HG03095 (cell line): ENCODE results near the gene DGKH.
A peak's percentile ranks its signal among the peaks of the same experiment; 100 is the strongest.
"Not testable (repeated sequence)": the region's sequence is repeated elsewhere in the genome, so short reads cannot be mapped to it uniquely, and the experiment has no call there.

ENCODE experiments used
- ATAC-seq: cut with Tn5 transposase; IDR thresholded peaks from one replicate; pipeline ENCODE4 v1.9.1; 2021; ENCODE audit warnings: moderate library complexity; ENCODE audit not compliant: unreplicated experiment

Gene DGKH

GRCh38 chr13:42112864-42113263, 64.4 kb downstream of the DGKH start:
- no peak for ATAC-seq

- no peak for ATAC-seq
Observed at GRCh38 chr13:42113478-42113877, 65.0 kb downstream of the DGKH start.

GRCh38 chr13:42114278-42114677, 65.8 kb downstream of the DGKH start:
- ATAC-seq: no peak

- ATAC-seq: no peak
Observed at GRCh38 chr13:42114912-42115311, 66.5 kb downstream of the DGKH start.

- ATAC-seq: no peak
Observed at GRCh38 chr13:42116225-42116624, 67.8 kb downstream of the DGKH start.

- no peak for ATAC-seq
Observed at GRCh38 chr13:42119041-42119440, 70.6 kb downstream of the DGKH start.

- no peak for ATAC-seq
Observed at GRCh38 chr13:42119875-42120274, 71.4 kb downstream of the DGKH start.

- no peak for ATAC-seq
Observed at GRCh38 chr13:42123600-42123999, 75.2 kb downstream of the DGKH start.

GRCh38 chr13:42125046-42125445, 76.6 kb downstream of the DGKH start:
- no peak for ATAC-seq

- ATAC-seq: no peak
Observed at GRCh38 chr13:42127047-42127446, 78.6 kb downstream of the DGKH start.

- no peak for ATAC-seq
Observed at GRCh38 chr13:42129033-42129432, 80.6 kb downstream of the DGKH start.

- ATAC-seq: no peak
Observed at GRCh38 chr13:42136518-42136917, 88.1 kb downstream of the DGKH start.

GRCh38 chr13:42137856-42138537, 89.5 kb downstream of the DGKH start:
- peak; percentile 60 for ATAC-seq

GRCh38 chr13:42140494-42140893, 92.0 kb downstream of the DGKH start:
- ATAC-seq: no peak

GRCh38 chr13:42141052-42141451, 92.6 kb downstream of the DGKH start:
- ATAC-seq: not testable (repeated sequence)

GRCh38 chr13:42146359-42146758, 97.9 kb downstream of the DGKH start:
- ATAC-seq: no peak

- no peak for ATAC-seq
Observed at GRCh38 chr13:42148538-42148937, 100.1 kb downstream of the DGKH start.

GRCh38 chr13:42149136-42149535, 100.7 kb downstream of the DGKH start:
- no peak for ATAC-seq

GRCh38 chr13:42151781-42152180, 103.3 kb downstream of the DGKH start:
- no peak for ATAC-seq

GRCh38 chr13:42152495-42152894, 104.0 kb downstream of the DGKH start:
- ATAC-seq: no peak

- no peak for ATAC-seq
Observed at GRCh38 chr13:42153199-42154113, 105.0 kb downstream of the DGKH start.

GRCh38 chr13:42155251-42155650, 106.8 kb downstream of the DGKH start:
- ATAC-seq: no peak
